GM10266 (cell line): ENCODE data around the gene MYL5.

Experiments
- DNase-seq: peaks from one replicate; pipeline ENCODE4 v3.0.0; 2012; ENCODE audit errors: extremely low spot score
- TF ChIP-seq, protein P1 (sequence below): IDR thresholded peaks from 2 replicates; pipeline ENCODE4 v1.5.1; 2012; ENCODE audit warnings: mild to moderate bottlenecking, low read depth; ENCODE audit not compliant: control insufficient read depth, insufficient read depth; ENCODE audit errors: missing control alignments

The MYL5 gene

DNA sequence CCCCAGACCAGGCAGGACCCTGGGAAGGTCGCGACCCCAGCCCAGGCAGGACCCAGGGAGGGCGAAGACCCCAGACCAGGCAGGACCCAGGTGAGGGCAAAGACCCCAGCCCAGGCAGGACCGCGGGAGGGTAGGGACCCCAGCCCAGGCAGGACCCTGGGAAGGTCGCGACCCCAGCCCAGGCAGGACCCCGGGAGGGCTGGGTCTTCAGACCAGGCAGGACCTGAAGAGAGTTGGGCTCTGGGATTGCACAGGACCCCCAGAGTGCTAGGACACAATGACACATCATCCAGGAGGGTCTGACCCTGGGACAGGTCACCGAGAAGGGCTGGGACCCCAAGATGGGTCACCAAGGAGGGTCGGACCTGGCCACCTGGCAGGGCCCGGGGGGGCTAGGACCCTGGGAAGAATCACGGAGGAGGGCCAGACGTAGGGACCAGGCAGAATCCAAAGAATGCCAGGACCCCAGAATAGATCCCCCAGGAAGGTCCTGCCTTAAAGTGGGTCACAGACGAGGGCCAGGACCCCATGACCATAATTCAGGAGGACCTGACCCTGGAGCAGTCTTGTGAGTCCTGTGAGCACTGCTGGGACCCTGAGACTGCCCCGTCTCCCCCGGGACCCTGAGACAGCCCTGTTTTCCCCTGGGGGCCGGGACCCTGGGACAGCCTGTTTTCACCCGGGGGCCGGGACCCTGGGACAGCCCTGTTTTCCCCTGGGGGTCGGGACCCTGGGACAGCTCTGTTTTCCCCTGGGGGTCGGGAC is 32.7 kb downstream of the MYL5 start:
- TF ChIP-seq, protein P1, sequence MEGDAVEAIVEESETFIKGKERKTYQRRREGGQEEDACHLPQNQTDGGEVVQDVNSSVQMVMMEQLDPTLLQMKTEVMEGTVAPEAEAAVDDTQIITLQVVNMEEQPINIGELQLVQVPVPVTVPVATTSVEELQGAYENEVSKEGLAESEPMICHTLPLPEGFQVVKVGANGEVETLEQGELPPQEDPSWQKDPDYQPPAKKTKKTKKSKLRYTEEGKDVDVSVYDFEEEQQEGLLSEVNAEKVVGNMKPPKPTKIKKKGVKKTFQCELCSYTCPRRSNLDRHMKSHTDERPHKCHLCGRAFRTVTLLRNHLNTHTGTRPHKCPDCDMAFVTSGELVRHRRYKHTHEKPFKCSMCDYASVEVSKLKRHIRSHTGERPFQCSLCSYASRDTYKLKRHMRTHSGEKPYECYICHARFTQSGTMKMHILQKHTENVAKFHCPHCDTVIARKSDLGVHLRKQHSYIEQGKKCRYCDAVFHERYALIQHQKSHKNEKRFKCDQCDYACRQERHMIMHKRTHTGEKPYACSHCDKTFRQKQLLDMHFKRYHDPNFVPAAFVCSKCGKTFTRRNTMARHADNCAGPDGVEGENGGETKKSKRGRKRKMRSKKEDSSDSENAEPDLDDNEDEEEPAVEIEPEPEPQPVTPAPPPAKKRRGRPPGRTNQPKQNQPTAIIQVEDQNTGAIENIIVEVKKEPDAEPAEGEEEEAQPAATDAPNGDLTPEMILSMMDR = no peak
- DNase-seq = no peak

DNA sequence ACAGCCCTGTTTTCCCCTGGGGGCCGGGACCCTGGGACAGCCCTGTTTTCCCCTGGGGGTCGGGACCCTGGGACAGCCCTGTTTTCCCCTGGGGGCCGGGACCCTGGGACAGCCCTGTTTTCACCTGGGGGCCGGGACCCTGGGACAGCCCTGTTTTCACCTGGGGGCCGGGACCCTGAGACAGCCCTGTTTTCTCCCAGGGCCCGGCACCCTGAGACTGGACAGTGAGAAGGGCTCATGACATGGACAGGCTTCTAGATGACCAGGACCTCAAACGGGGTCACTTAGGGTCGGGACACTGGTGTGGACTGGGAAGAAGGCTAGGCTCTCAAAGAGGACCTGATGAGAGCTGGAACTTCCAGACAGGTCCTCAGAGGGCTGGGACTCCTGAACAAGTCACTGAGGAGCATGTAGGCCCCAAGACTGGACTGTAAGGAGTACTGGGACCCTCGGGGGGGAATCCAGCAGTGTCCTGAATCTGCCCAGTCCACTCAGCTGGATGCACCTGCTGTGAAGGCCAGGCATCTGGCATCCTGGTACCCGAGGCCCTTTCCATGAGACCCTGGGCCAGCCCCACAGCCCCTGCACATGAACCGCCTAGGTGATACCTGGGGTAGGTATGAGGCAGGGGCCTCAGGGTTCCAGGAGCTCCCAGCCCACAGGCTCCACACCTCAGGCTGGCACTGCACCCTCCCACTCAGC is 33.7 kb downstream of the MYL5 start:
- TF ChIP-seq, protein P1 = no peak
- no peak for DNase-seq

DNA sequence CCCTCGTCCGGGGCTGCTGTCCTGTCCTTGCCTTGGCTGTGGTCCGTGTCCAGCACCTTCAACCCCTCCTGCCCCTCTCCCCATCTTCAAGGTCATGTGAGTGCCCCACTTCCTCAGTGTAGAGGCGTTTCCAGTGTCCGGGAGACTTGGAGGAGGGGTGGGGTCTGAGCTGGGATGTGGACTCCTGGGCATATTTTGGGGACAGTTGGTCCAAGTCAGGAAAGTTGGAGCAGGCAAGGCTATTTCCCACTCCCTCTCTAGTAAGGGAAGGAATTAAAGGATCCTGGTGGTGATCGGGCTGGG is 34.2 kb downstream of the MYL5 start:
- TF ChIP-seq, protein P1 = no peak
- no peak for DNase-seq

DNA sequence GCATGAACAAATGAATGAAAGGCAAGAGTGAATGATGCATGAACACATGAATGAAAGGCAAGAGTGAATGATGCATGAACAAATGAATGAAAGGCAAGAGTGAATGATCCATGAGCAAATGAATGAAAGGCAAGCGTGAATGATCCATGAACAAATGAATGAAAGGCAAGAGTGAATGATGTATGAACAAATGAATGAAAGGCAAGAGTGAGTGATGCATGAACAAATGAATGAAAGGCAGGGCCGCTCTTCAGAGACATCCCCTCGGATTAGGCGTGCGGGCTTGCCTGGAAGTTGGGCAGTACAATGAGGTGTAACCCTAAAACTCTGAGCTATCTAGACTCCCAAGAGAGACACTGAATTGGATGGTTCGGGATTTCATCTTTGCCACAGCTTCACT is 35.0 kb downstream of the MYL5 start:
- DNase-seq = no peak
- TF ChIP-seq, protein P1 = no peak

DNA sequence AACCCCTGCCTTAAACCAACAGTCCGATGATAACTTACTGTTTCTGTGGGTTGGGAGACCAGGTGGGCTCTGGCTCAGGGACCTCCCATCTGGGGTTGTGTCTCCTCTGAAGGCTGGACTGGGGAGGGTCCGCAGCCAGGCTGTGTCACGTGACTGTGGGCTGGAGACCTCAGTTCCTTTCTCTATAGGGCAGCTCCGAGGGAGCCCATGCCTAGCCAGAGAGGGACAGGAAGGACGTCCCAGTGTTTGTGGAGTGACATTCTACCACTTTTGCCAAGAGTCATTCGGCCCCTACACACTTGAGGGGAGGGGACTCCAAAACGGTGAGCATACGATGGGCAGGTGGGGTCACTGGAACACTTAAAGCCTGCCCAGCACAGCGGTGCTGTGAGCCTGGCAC is 35.8 kb downstream of the MYL5 start:
- TF ChIP-seq, protein P1 = no peak

DNA sequence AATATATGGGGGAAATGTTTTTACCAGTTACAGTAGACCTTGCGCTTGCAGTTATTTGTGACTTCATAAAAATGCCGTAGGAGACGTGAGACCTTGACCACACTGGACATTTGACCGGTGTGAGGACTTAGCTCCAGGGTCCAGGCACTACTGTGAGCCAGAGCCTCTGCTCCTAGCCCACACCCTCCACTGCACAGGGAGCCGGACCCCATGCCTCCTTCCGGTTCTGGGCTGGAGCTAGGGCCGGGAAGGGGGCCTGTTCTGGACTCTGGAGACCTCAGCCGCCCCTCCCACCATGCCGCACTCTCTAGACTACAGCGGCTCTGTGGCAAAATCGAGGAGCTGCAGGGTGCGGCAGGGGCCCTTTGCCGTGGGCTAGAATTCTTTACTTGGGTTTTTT is 36.6 kb downstream of the MYL5 start:
- no peak for DNase-seq
- TF ChIP-seq, protein P1 = no peak

More for the DNA sequence above, 35.8 kb downstream of the MYL5 start:
- no peak for DNase-seq

DNA sequence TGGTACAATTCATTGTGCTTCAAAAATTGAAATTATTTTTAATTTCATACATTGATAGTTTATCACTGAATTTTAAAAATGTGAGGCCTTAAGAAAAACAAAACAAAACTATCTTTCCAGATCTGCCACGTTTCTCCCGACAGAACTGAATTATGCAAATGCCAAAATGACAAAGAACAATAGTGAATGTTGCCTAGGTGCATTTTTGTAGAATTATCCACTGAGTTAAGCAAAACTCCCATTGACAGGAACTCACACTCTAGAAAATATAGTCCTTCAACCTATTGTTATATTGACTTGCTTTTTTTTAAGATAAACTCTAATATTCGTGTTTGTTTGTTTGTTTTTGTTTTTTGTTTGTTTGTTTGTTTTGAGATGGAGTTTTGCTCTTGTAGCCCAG is 37.8 kb downstream of the MYL5 start:
- TF ChIP-seq, protein P1 = no peak
- no peak for DNase-seq
